IPS-18a (cell line): ENCODE results near the gene ALOXE3.

Experiments used
- H3K27ac ChIP-seq: one replicate; pipeline ENCODE4 v1.5.1; 2013; ENCODE audit warnings: low read length
- H3K27me3 ChIP-seq: one replicate; pipeline ENCODE4 v1.6.1; 2013; ENCODE audit warnings: mild to moderate bottlenecking, low read length; ENCODE audit not compliant: control insufficient read depth, insufficient read depth
- H3K36me3 ChIP-seq: one replicate; pipeline ENCODE4 v1.6.1; 2013; ENCODE audit warnings: low read depth, low read length; ENCODE audit not compliant: control insufficient read depth
- H3K4me1 ChIP-seq: one replicate; pipeline ENCODE4 v1.6.1; 2013; ENCODE audit warnings: low read depth, low read length; ENCODE audit not compliant: control insufficient read depth
- H3K4me3 ChIP-seq: one replicate; pipeline ENCODE4 v1.5.1; 2013; ENCODE audit warnings: low read length
- H3K9ac ChIP-seq: one replicate; pipeline ENCODE4 v1.6.1; 2013; ENCODE audit warnings: mild to moderate bottlenecking, low read length, moderate library complexity
- H3K9me3 ChIP-seq: one replicate; pipeline ENCODE4 v1.6.1; 2013; ENCODE audit warnings: low read depth, low read length; ENCODE audit not compliant: control insufficient read depth

Gene ALOXE3

DNA sequence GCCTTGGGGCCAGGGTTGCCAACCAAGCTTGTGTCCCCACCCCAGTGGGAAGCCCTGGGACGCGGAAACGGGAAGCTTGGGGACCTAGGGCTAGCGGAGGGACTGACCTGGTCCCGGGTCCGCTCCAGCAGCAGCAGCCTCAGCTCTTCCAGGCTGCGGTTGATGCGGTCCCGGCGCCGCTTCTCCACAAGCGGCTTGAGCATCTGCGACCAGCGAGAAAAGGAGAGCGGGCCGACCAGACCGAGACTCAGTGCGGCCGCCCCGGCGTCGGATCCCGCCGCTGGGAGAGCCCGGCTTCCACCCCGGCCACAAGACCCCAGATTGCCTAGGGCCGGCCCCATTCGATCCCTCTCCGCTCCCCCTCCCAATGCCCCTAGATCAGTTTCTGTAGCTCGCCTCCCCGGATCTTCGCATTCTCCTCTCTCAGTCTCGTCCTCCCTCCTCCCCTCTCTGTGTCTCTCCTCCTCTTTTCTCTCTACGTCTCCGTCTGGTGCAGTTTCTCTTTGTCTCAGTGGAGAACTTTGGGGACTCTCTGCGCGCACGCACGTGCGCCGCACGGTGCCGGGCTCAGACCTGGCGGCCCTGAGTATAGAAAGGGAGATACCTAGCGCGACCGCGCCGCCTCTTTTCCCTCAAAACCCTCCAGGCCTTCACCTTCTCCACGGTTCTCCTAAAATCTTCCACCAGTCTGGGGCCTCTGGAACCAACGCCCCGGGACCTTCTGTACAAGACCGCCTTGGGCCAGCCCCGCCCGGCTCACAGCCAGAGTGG is 4.8 kb upstream of the ALOXE3 start:
- Histone ChIP-seq H3K36me3 (no peaks in the 10 kb centered on the region), H3K9me3 (no peaks in the 10 kb centered on the region), H3K4me3 (peak overlapping the region; percentile 79), H3K9ac (no peak overlapping the region), H3K27ac (no peak overlapping the region), H3K4me1 (peaks cover 11% of the 10 kb centered on the region), H3K27me3 (peaks cover 65% of the 10 kb centered on the region)

DNA sequence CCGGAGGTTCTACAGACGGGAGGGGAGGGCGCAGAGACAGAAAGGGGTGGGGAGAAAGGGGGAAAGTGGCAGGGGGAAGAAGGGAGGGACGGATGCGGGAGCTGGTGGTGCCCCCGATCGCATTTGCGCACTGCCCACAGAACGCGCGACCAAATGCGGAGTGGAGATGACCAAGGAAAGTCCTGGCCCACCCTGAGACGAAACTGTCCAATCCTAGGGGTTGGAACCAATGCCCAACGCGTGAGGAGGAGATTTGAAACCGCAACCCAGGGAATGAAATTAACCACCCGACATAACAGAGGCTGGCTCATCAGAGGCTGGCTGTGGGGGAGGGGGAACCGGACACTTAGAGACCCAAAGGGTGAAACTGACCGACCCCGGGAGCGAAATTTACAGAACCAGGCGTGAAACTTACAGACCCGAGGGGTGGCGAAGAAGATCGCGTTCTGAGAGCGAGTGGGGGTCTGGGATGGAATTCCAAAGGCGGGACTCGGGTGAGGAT is 4.2 kb upstream of the ALOXE3 start:
- no peak overlapping the region for H3K9ac ChIP-seq
- peak overlapping the region; percentile 79 for H3K4me3 ChIP-seq
- H3K9me3 ChIP-seq, result no peaks in the 10 kb centered on the region
- H3K27ac ChIP-seq, result no peak overlapping the region
- peaks cover 65% of the 10 kb centered on the region for H3K27me3 ChIP-seq
- H3K36me3 ChIP-seq, result no peaks in the 10 kb centered on the region
- H3K4me1 ChIP-seq, result peaks cover 11% of the 10 kb centered on the region

DNA sequence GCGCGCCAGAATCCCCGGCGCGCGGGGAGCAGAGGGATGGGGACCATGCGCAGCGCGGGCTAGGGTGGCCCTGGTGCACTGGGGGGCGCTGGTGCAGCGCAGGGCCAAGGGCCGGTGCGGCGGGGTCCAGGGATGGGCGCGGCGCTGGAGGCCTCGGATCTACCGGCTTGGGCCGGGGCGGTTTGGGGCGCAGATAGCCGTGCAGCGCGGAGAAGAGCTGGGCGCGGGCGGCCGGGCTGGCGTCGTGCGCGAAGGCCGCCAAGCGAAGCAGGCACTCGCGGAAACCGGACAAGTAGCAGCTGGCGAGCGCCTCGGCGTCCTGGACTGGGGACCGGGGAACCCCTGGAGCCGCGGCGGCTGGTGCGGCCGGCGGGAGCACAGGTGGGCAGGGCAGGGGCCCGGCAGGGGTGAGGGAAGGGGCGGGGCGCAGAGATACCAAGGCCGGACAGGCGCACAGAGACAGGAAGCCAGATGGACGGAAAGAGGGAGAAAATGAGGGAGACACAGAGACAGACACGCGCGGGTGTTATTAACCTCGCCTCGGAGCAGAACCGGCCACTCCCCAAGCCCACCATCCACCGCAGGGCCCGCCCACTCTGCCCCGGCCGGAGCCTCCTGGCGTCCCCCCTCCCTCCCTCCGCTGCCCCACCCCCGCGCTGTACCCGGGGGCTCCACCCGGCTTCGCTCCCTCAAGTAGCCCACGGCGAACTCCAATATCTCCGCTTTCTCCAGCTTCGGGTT is 3.5 kb upstream of the ALOXE3 start:
- H3K4me3 ChIP-seq, result peak overlapping the region; percentile 79
- no peak overlapping the region for H3K27ac ChIP-seq
- peaks cover 65% of the 10 kb centered on the region for H3K27me3 ChIP-seq
- H3K9me3 ChIP-seq, result no peaks in the 10 kb centered on the region
- H3K36me3 ChIP-seq, result no peaks in the 10 kb centered on the region
- H3K4me1 ChIP-seq, result peaks cover 11% of the 10 kb centered on the region
- no peak overlapping the region for H3K9ac ChIP-seq

DNA sequence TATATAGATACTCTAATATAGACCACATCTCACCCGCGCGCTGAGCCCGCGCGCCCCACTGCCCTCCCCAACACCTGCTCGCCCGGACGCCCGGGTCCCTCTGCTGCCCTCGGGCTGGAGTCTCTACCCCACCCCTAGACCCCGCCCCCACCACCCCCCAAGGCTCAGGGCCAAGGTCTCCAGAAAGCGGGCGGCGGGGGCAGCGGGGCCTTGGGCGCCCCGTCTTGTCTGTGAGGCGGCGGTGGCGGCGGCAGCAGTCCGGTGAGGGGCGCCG is 3.0 kb upstream of the ALOXE3 start:
- no peak overlapping the region for H3K9ac ChIP-seq
- no peak overlapping the region for H3K27ac ChIP-seq
- peak overlapping the region; percentile 79 for H3K4me3 ChIP-seq
- peaks cover 11% of the 10 kb centered on the region for H3K4me1 ChIP-seq
- H3K27me3 ChIP-seq, result peaks cover 67% of the 10 kb centered on the region
- H3K36me3 ChIP-seq, result no peaks in the 10 kb centered on the region
- H3K9me3 ChIP-seq, result no peaks in the 10 kb centered on the region

DNA sequence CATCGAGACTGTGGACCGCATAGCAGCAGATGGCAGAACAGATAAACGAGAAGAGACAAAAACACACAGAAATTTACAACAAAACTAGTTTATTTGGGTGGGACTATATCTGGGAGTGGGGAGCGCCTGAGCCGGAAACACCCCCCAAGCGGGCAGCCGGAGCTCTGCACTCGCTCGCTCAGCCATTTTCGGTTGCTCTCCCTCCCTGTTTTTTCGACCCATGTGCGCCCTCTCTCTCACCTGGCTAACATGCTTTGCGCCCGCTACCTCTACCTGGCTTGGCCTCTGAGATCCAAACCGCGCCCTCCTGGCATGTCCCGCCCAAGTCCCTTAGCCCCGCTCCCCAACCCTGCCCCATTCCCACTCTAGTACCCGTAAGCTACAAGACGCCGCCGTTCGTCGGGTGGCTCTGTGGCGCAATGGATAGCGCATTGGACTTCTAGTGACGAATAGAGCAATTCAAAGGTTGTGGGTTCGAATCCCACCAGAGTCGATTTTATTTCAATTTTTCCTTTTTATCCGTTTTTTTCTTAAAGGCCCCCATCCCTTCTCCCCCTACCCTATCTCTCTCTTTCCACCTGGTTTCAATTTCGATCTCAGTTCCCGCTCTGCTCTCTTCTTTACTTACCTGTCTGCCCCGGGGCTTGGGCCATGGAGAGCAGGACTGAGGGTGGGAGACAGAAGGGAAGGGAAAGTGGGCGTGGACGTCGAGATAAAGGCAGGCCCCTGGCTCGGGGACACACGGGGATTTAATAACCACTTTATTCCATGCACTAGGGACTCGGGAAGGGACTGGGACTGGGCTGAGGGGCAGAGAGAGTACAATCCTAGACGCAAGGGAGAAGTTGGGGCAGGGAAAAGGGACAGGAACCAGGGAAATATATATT is 2.4 kb upstream of the ALOXE3 start:
- Histone ChIP-seq H3K27ac (no peak overlapping the region), H3K9me3 (no peaks in the 10 kb centered on the region), H3K27me3 (peaks cover 67% of the 10 kb centered on the region), H3K9ac (peak overlapping the region; percentile 19), H3K36me3 (no peaks in the 10 kb centered on the region), H3K4me3 (peak overlapping the region; percentile 79), H3K4me1 (peaks cover 11% of the 10 kb centered on the region)

DNA sequence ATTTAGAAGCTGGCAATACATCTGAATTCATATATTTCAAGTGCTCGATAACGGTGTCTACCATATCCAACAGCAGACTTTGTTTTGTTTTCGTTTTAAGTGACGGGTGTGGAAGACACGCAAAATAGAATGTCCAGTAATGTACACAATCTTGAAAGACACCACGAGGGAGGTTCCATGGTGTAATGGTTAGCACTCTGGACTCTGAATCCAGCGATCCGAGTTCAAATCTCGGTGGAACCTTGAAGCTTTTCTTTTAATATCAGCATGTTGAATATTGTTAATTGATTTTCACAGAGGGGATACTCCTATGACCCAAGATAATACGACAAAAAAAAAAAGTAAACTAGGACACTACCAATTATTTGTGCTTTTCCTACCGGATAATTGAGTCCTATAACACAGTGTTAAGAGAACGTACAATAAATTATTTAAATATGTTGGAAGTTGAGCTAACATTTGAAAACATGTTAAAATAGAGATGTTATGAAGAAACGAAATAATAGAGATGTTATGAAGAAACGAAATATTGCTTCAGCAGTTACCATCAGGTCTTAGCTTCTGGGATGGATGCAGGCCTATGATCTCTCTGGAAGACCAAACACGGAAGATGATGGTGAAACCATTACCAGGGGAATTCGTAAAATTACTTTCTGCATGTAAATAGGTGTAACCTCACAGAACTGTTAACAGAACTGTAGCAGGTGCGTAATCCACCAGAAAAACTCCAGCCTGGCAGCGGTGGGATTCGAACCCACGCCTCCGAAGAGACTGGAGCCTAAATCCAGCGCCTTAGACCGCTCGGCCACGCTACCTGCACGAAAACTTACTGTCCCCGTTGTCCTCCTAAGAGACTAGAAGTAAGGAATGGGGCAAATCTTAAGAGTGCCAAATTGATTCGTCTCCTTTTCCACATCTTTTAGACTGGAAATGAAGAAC is 1.5 kb upstream of the ALOXE3 start:
- Histone ChIP-seq H3K9me3 (no peaks in the 10 kb centered on the region), H3K36me3 (no peaks in the 10 kb centered on the region), H3K9ac (peak overlapping the region; percentile 19), H3K4me1 (peaks cover 7% of the 10 kb centered on the region), H3K27ac (no peak overlapping the region), H3K4me3 (peak overlapping the region; percentile 79), H3K27me3 (peaks cover 68% of the 10 kb centered on the region)

DNA sequence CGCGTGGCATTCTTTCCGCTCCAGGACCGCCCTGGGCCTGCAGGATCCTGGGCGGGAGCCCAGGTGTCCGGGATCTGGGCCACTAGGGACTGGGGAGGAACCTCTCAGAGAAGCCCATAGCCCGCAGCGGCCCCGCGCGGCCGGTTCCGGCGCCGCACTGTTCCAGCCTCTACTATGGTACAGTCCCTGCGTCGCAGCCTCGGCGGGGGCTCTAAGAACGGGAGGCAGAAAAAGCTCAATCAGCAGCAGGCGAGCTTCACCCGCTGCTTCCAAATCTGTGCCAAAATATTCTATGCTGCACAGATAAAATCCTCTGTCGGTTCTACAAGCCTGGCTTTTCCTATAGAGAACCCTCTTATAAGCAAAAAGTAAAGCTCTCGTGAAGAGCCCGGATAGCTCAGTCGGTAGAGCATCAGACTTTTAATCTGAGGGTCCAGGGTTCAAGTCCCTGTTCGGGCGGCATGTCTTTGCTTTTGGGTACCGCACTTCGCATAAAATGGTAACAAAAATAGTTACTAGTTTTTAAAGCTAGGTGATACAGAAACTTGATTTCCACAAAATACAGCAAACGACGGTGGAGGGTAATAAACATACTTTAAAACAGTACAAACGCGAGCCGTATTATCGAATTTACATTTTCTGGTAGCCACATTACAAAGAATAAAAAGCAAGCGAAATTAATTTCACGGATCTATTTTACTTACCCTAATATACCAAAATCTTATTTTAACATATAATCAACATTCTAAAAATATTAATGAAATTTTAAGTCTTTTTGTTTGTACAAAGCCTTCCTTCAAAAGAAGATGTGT is 661 bp upstream of the ALOXE3 start:
- H3K4me1 ChIP-seq, result no peaks in the 10 kb centered on the region
- peaks cover 68% of the 10 kb centered on the region for H3K27me3 ChIP-seq

DNA sequence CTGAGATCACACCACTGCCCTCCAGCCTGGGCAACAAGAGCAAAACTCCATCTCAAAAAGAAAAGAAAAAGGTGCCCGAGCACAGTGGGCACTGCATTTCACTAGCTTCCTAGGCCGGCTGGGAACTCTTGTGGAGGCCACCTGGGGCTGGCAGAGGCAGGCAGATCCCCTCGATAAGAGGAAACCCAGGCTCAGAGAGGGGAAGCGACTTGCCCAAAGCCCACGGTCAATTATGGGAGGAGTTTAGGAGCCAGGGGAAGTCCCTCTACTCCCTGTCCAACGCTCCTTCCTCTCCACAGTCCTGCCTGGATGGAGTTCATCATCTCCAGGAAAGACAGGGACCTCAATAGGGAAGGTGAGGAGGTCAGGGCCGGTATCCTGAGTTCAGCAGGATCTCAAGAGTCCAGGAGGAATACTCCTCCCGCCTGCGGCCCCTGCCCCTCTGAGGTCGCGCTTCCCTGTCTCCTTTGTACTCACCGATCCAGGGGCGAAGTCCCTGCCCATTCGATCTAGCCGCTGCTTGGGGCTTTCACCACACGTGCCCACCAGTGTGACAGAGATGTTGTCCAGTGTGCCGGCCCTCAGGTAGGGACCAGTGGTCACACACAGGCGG is 841 bp downstream of the ALOXE3 start:
- no peak overlapping the region for H3K27ac ChIP-seq
- peak overlapping the region; percentile 79 for H3K4me3 ChIP-seq
- no peaks in the 10 kb centered on the region for H3K4me1 ChIP-seq

More for the DNA sequence above, 661 bp upstream of the ALOXE3 start:
- Histone ChIP-seq H3K27ac (no peak overlapping the region), H3K36me3 (no peaks in the 10 kb centered on the region), H3K9me3 (no peaks in the 10 kb centered on the region), H3K9ac (no peak overlapping the region), H3K4me3 (peak overlapping the region; percentile 79)

DNA sequence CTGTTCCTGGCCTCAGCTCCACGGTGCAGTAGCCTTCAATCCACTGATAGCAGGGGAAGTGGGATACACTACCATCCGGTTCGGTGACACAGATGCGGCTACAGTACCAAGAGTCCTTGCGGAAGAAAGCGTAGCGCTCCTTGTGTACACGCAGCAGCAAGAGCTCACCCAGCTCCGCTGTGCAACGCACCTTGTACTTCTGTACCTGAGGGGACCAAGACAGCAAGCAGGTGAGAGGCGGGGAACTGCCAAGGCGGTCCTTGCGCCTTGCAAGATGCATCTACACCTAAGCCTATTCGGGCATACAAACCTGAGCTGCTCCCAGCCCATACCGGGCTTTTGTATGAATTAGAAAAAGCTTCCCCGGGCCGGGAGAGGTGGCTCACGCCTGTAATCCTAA is 1.5 kb downstream of the ALOXE3 start:
- Histone ChIP-seq H3K27ac (no peak overlapping the region), H3K4me3 (no peak overlapping the region), H3K27me3 (peaks cover 59% of the 10 kb centered on the region), H3K9me3 (no peaks in the 10 kb centered on the region), H3K4me1 (no peaks in the 10 kb centered on the region), H3K36me3 (no peaks in the 10 kb centered on the region), H3K9ac (no peak overlapping the region)

More for the DNA sequence above, 841 bp downstream of the ALOXE3 start:
- Histone ChIP-seq H3K27me3 (peaks cover 59% of the 10 kb centered on the region), H3K36me3 (no peaks in the 10 kb centered on the region), H3K9ac (peak overlapping the region; percentile 7), H3K9me3 (no peaks in the 10 kb centered on the region)

DNA sequence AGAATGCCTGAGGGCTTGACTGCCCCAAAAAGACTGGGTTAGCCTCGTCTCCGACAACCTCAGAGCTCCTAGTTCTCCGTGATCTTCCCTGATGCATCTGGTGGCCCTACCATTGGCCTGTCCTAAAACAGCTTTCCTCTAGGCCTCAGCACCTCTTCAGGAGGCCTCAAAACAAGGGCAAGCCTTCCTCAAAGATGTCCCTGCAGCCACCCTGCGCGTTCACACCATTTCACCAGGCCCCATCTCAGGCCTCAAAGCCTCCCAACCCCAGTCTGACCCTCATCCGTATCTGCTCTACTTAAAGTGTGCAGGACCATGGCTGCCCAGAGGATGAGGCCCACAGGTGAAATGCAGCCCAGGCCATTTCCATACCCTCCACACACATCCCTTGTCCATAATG is 7.4 kb downstream of the ALOXE3 start:
- Histone ChIP-seq H3K4me1 (no peaks in the 10 kb centered on the region), H3K27me3 (peaks cover 67% of the 10 kb centered on the region), H3K9me3 (no peaks in the 10 kb centered on the region), H3K36me3 (no peaks in the 10 kb centered on the region), H3K9ac (no peak overlapping the region), H3K4me3 (no peak overlapping the region), H3K27ac (no peak overlapping the region)
